ENCODE results near the gene AQP2. TPM values are rescaled to one million over a fixed set of nuclear protein-coding genes. Genes with fewer than 3 reads are reported as not detected.

AQP2 gene
- total RNA-seq, 2 donors from 2014 or later = not detected

DNA sequence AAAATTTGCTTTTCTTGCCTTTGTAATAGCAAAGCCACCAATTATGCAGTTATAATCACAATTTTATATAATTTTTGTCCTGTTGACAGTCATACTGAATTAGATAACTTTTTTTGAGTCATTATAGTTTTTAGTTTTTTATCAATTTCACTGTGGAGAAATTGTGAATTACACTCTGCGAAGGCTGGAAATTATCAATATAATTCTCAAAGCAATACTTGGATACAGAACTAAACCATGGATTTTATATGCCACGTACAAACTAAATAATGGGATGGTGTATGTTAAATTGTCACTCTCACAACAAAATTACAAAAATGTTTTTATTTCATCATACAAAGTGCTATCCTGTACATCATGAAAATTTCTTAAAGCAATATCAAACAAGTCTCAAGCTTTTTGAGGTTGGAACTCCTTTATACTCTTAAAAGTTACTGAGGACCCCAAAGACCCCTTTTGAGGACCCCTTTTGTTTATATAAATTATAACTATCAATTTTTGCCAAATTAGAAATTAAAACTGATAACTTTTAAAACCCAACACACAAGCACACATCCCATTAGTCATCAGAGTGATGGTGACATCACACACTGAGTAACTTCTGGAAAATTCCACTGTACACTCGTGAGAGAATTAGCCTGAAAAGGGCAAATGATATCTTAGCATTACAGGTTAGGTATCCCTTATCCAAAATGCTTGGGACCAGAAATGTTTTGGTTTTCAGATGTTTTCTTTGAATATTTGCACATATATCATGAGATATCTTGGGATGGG, 19.8 kb upstream of the AQP2 start:
- no peaks in the 10 kb centered on the region for H3K36me3 Mint-ChIP-seq
- DNase-seq (ENCODE audit: low spot score in 2 of 2) = no peak
- no peaks in the 10 kb centered on the region for H3K9me3 Mint-ChIP-seq
- no peak overlapping the region for H3K27ac Mint-ChIP-seq
- ATAC-seq = peak; percentile 63 to 64

DNA sequence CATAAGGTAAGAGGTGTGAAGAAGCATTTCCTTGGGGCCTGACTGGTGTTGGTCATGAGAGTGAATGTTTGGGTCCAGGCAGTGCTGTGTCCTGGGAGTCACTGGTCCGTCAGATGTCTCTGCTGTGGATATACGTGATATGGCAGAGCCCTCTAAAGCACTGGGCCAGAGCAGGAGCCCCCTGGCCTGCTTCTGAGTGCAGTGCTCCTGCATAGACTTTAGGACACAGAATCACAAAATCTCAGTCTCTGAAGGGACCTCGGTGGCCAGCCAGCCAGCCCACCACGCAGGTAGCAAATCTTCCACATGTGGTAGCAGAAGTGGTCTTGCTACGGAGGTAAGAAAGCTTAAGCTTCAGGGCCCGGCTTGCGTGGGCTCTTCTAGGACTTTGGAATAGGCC, 18.5 kb upstream of the AQP2 start:
- no peaks in the 10 kb centered on the region for H3K36me3 Mint-ChIP-seq
- no peak for ATAC-seq
- no peak for DNase-seq (ENCODE audit: low spot score in 2 of 2)
- H3K27ac Mint-ChIP-seq = no peak overlapping the region
- no peaks in the 10 kb centered on the region for H3K9me3 Mint-ChIP-seq

DNA sequence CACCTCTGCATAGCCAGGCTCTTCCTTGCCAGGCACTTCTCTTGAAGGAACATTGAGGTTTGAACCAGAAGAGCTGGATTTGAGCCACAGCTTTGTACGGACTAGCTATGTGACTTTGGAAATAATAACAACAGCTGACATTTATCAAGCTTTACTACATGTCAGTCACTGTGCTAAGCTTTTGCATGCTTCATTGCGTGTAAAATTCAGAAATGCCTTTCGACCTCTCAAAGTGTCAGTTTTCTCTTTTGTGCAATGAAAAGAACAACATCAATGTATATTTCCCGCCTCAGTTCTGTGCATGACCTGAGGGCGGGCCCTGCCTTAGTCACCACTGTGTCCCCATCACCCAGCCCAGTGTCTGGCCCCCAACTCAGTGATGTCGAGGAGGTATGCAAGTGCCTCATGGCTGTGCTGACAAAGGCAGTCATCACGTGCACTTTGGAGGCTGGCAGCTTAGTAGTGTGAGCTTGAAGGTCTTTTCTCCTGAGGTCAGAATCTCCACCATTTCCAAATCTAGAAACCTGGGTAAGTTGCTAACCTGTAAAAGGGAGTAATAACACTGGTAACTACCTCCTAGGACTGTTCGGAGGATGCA, 17.9 kb upstream of the AQP2 start:
- H3K36me3 Mint-ChIP-seq = no peaks in the 10 kb centered on the region
- ATAC-seq (no peak), DNase-seq (ENCODE audit: low spot score in 2 of 2) (no peak)
- H3K27ac Mint-ChIP-seq = no peak overlapping the region
- H3K9me3 Mint-ChIP-seq = no peaks in the 10 kb centered on the region

DNA sequence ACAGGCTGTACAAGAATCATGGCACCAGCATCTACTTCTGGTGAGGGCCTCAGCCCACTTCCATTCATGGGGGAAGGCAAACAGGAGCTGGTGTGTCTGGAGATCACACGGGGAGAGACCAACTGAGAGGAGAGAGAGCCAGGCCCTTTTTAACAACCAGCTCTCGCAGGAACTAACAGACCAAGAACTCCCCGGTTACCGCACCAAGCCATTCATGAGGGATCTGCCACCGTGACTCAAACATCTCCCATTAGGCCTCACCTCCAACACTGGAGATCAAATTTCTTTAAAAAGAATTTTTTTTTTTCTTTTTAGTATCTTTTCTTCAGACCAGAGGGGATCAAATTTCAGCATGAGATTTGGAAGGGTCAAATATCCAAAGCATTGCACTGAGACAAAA, 16.7 kb upstream of the AQP2 start:
- Mint-ChIP-seq H3K27ac (no peak overlapping the region), H3K36me3 (no peaks in the 10 kb centered on the region), H3K9me3 (no peaks in the 10 kb centered on the region)
- DNase-seq (ENCODE audit: low spot score in 2 of 2) (no peak), ATAC-seq (no peak)

DNA sequence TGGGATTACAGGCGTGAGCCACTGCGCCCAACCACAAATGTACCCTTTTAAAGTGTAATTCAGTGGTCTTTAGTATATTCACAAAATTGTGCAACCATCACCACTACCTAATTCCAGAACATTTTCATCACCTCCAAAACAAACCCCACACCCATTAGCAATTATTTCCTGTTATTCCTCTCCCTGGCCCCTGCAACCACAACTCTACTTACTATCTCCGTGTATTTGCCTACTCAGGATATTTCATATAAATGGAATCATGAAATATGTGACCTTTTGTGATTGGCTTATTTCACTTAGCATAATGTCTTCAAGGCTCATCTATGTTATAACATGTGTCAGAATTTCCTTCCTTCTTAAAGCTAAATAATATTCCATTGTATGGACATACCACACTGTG, 16.0 kb upstream of the AQP2 start:
- Mint-ChIP-seq H3K9me3 (no peaks in the 10 kb centered on the region), H3K27ac (no peak overlapping the region), H3K36me3 (no peaks in the 10 kb centered on the region)
- ATAC-seq = no peak
- DNase-seq (ENCODE audit: low spot score in 2 of 2) = no peak

DNA sequence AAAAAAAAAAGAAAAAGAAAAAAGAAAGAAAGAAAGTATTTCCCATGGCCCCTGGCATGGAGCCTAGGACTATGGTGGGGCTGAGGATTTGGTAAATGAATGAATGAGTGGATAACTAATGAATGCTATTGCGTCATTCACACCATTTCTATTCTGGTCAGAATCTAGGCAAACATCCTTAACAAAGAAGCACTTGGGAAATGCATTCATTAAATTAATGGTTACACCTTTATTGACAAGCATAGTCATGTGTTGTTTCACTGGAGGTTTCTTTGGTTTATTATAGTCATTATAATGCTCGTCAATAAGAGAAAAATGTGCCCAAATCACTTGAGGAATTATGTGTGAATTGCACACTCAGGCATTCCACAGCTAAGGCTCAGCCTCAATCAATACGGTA, 13.6 kb upstream of the AQP2 start:
- ATAC-seq (no peak), DNase-seq (ENCODE audit: low spot score in 2 of 2) (no peak)
- Mint-ChIP-seq H3K9me3 (no peaks in the 10 kb centered on the region), H3K27ac (no peak overlapping the region), H3K36me3 (no peaks in the 10 kb centered on the region)

DNA sequence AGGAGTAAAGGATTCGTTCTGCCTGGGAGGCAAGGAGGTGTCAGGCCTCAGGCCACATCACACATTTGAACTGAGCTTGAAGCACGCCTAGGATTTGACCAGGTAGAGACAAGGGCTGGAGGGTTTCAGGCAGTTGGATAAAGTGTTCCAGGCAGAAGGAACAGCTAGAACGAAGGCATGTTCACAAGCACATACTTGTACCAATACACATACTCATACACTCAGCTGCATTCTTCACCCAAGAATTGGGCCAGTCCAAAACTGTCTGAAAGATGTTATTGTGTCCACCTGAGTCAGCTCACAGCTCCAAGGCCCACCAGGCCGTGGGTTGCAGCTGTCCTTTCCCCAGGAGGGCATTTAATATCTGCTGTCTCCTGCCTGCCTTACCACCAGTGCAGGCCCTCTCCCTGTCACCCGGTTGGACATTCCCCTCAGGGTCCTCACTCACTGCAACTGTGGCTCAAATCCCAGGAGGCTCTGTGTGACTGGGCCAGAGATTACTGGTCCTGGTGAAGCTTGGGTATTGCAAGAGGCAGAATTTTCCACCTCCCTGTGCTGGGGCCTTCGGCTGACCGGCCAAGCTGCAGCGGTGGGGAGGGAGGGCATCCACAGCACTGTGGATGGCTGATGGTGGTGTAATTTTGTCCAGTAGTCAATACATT, 12.8 kb upstream of the AQP2 start:
- Mint-ChIP-seq H3K27ac (peak overlapping the region in 1 of 2 donors; percentile 81), H3K9me3 (no peaks in the 10 kb centered on the region), H3K36me3 (no peaks in the 10 kb centered on the region)
- DNase-seq (ENCODE audit: low spot score in 2 of 2) (no peak), ATAC-seq (no peak)

DNA sequence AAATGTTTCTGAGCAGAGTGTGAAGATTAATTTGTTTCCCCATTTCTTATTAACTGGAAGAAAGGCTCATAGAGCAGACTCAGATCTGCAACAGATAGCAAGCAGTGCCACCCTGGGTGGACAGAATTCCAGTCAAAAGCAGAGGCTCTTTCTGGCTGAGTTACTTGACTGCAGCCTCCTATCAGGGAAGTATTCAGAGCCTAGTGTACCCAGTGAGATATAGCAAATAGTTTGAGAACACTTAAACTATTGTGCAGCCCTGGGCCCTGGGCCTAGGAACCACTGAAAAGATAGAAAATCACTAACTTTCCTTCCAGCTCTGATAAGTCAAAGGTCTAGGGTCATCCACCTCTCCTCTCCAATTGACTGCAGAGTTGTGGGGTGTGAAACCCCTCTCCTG, 11.2 kb upstream of the AQP2 start:
- DNase-seq (ENCODE audit: low spot score in 2 of 2) (no peak), ATAC-seq (no peak)
- Mint-ChIP-seq H3K36me3 (no peaks in the 10 kb centered on the region), H3K27ac (no peak overlapping the region), H3K9me3 (no peaks in the 10 kb centered on the region)

DNA sequence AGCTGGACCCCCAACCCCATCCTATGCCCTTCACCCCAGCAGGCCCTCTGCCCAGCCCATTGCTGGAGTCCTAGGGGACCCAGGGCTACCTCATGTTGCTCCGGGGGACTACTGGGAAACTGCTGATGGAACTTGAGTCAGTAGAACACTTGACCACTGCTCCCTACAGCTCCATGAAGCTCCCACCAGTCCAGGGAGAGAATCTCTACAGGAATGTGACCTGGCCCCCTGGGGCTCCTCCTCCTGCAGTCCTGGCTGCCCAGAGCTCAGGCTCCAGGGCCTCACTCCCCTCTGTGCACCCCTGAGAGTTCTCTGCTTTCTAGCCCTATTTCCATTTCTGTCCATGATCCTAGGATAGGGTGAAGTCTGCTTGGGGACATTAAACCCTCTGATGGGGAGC, 10.8 kb upstream of the AQP2 start:
- ATAC-seq = no peak
- DNase-seq (ENCODE audit: low spot score in 2 of 2) = no peak
- Mint-ChIP-seq H3K27ac (no peak overlapping the region), H3K9me3 (no peaks in the 10 kb centered on the region), H3K36me3 (no peaks in the 10 kb centered on the region)

DNA sequence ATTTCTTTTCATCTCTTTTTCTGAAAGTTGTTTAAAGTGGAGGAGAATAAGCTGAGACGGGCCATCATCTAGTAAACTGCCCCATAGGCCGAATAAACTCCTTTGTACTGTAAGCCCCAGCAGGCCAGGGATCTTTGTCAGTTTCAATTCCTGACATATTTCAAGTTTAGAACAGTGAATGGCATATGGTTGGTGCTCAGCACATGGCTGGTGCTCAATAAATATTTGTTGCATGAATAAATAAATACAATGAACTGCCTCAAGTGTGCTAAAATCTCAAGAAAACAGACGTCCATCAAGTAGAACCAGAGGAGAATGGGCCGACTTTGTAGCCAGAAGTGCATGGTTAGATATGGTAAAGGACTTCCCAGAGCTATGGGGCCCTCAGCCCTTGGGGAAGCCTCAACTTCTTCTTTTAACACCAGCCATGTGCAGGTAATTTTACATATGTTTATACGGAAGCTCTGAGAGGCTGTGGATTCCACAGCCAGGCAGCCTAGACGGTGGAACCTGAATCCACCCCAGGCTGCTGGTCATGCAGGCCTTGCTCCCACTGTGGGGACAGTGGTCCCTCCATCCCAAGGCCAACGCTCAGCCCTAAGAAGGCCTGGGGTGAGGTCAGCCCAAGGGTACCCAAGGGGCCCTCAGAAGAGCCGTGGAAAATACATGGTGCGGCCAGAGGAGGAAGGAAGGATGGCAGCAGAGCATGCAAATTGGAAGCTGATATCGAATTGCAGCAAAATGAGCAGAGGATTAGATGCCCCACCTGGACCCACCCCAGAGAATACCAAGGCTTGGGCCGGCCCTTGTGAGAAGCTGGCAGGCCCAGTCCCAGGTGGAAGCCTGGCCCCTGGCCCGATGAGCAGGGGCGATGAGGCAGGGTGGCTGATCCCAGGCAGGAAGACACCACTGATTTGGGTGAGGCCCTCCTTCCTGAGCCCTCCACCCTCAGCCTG, 8.7 kb upstream of the AQP2 start:
- Mint-ChIP-seq H3K27ac (peak overlapping the region in 1 of 2 donors; percentile 12), H3K36me3 (no peaks in the 10 kb centered on the region), H3K9me3 (no peaks in the 10 kb centered on the region)
- DNase-seq (ENCODE audit: low spot score in 2 of 2) = peak in 1 of 2 donors; percentile 51
- no peak for ATAC-seq

DNA sequence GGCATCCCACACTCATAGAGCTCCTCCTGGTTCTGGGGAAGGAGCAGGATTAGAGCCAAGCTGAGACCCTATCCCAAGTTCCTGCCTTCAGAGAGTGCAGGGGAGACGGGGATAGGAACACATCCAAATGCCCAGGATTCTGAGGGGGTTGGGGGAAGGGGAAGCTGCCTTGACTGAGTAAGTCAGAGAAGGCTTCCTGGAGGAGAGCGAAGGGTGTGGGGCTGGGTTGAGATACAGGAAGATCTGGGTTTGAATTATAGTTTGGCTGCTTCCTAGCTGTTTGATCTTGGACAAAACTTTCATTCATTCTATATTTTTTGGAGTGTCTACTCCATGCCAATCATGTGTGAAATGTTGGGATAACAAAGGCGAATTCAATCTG, 8.0 kb upstream of the AQP2 start:
- Mint-ChIP-seq H3K9me3 (no peaks in the 10 kb centered on the region), H3K27ac (peak overlapping the region in 1 of 2 donors; percentile 12), H3K36me3 (no peaks in the 10 kb centered on the region)
- no peak for ATAC-seq
- no peak for DNase-seq (ENCODE audit: low spot score in 2 of 2)

DNA sequence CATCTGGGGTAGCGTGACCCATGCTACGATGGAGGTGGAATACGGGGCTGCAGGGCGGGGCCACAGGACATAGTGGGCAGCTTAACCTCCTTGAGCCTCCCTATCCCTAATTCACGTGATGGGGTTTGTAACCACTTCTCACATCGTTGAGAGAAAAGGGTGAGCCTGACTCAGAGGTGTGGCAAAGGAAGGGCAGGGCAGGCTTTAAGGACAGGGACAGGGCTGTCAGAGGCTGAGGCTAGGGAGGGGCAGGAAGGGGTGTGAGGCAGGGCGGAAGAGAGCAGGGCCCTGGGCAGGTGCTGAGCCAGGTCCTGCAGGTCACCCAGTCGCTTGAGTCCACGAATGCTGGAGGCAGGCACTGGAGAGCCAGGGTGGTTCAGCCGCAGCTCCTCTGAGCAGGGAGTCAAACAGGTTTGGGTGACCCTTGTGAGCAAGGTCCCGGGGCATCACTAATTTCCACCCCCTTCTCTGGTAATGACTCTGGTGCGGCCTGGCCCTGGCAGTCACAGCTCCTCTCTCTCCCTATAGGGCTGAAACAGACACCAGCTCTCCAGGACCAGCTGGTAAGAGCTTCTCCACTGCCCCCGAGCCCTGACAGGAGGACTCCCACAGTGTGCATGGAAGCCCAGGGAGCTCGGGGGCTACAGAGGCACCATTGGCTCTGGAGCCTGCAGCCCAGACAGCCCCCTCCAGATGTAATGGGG, 7.5 kb upstream of the AQP2 start:
- ATAC-seq = no peak
- DNase-seq (ENCODE audit: low spot score in 2 of 2) = peak in 1 of 2 donors; percentile 51
- H3K36me3 Mint-ChIP-seq = no peaks in the 10 kb centered on the region
- no peaks in the 10 kb centered on the region for H3K9me3 Mint-ChIP-seq
- H3K27ac Mint-ChIP-seq = no peak overlapping the region

DNA sequence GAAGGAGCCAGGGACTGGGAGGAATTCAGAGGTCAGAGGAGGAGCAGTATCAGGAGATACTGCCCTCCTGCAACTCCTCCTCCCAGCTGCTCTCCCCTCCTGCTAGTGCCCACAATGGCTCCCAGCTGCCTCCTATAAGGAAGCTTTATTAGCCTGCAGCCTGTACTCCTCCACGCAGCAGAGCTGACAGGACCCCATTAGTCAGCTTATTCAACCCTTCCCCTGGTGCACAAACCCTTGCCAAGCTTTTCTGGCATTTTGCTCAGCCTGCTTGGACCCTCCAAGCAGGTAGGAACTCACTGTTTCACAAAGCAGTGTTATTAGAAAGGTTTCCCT, 6.9 kb upstream of the AQP2 start:
- Mint-ChIP-seq H3K27ac (no peak overlapping the region), H3K9me3 (no peaks in the 10 kb centered on the region), H3K36me3 (no peaks in the 10 kb centered on the region)
- DNase-seq (ENCODE audit: low spot score in 2 of 2) (no peak), ATAC-seq (no peak)

DNA sequence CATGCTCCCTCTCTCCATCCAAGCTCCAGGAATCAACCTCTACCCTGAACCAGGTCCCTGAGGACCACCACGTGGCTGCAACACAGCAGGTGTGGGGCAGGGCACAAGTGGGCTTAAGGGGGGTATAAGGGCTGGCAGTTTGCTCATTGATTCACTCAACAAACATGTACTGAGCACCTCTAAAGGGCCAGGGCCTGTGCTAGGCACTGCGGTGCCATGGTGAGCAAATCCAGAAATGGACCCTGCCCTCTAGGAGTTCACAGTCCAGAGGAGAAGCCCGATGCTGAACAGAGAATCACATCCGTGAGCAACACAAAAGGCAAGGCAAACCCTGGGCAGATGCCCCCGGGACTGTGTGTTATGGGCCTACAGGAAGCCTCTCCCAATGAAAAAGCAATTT, 6.5 kb upstream of the AQP2 start:
- Mint-ChIP-seq H3K9me3 (no peaks in the 10 kb centered on the region), H3K36me3 (no peaks in the 10 kb centered on the region), H3K27ac (no peak overlapping the region)
- ATAC-seq (no peak), DNase-seq (ENCODE audit: low spot score in 2 of 2) (peak in 1 of 2 donors; percentile 51)

DNA sequence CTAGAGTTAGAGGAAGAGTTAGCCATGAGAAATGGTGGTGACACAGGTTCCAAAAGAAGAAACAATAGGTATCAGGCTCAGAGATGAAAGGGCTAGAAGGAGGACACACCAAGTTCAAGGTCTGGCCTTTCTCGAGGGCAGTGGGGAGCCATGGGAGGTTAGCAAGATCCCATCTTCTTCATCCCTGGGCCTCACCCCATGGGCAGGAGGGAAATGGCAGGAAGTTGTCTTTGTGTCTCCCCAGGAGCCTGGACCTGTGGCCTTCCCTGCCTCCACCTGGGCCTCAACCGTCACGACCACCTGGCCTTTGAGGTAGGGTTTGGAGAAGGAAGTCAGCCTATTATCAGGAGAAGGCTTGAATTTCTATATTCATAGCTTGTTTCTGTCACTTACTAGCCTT, 5.8 kb upstream of the AQP2 start:
- DNase-seq (ENCODE audit: low spot score in 2 of 2) (peak in 1 of 2 donors; percentile 44), ATAC-seq (no peak)
- H3K27ac Mint-ChIP-seq = peak overlapping the region; percentile 17 to 84
- H3K9me3 Mint-ChIP-seq = no peaks in the 10 kb centered on the region
- no peaks in the 10 kb centered on the region for H3K36me3 Mint-ChIP-seq

DNA sequence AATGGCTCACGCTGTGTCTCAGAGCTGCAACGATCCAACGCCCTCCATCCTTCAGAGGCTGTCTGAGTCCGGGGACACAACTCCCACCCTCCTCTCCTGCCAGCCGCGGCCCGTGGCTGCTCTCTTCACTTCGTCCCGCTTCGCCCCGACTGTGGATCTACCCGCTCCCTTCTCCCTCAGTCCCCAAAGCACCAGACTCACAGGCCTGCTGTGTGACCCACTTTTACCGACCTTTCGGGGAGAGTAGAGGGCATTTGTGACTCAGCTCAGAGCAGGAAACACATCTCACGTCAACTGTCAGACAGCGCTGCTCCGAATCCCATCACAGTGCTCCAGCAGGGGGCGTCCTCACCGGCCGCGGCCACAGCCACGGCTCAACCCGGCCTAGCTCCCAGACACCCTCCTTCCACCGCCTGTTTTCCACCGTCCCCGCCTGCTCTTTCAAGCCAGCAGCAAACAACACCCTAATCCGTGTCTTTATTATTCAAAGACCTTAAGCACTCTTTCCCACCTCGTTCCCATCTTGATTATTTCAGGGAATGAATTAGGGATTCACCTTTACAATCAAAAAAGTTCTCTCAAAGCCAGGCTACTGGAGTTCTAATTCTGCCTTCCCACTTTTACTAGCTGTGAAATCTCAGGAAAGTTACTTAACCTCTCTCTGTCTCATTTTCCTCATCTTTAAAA, 5.0 kb upstream of the AQP2 start:
- ATAC-seq = peak; percentile 99 to 100

More for the DNA sequence above, 5.0 kb upstream of the AQP2 start:
- H3K27ac Mint-ChIP-seq = peak overlapping the region; percentile 84 to 88
- DNase-seq (ENCODE audit: low spot score in 2 of 2) = peak; percentile 90 to 92
- H3K9me3 Mint-ChIP-seq = no peaks in the 10 kb centered on the region
- no peaks in the 10 kb centered on the region for H3K36me3 Mint-ChIP-seq
